NCI-H1930 (cell line): Measurements from ENCODE around the gene FRAS1.
"Not testable (repeated sequence)": the region's sequence is repeated elsewhere in the genome, so short reads cannot be mapped to it uniquely, and the experiment has no call there.

Experiments used
- DNase-seq, 2 experiments: peaks; one replicate each; lab custom pipeline; 2025; lab: John Stamatoyannopoulos, UW

The FRAS1 gene

DNA sequence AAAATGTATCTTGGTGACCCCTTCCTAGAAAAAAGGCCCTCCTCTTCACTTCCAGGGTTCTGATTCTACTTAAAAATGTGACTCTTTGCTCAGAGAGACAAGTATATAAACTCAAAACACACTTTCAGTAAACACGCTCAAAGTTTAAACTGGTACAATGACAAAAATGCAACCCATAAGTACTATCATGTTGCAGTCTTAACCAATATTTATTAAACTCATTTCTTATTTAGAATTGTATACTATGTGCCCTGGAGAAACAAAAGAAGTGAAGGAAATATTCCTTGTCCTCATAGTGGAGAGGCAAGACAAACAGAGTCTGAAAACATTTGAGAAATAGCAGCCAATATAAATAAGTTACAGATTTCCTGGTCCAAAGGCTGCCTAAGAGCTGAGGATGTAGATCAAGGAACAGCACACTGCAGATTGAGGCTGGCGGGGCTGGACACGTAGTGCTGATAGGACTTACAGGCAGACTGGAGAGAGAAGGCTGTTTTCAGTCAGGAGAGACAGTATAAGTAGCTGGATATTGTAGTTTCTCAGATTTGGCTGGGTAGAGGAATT lies 455.3 kb downstream of the FRAS1 start:
- DNase-seq: no peak

DNA sequence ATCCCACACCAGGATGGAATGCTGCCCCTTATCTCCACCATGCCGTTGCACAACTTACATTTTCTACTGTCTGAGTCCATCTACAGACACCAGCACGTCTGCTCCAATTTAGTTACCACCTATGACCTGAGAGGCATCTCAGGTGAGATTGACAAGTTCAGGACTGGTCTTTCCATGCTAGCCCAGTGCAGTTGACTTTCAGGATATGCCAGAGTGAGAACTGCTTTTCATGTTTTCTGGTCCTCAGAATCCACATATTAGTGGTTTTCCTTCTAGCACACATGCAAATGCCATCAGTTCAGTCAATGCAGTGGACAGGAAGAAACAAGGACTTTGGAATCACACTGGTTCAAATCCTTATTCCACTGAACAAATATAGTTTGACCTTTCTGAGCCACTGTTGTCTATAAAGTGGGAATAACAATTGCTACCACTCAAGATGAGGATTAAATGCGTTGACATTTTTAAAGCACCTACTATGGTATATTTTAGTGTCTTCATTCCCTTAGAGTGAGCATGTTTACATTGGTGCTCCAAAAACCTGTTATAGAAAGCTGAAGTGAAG lies 456.4 kb downstream of the FRAS1 start:
- no peak for DNase-seq

DNA sequence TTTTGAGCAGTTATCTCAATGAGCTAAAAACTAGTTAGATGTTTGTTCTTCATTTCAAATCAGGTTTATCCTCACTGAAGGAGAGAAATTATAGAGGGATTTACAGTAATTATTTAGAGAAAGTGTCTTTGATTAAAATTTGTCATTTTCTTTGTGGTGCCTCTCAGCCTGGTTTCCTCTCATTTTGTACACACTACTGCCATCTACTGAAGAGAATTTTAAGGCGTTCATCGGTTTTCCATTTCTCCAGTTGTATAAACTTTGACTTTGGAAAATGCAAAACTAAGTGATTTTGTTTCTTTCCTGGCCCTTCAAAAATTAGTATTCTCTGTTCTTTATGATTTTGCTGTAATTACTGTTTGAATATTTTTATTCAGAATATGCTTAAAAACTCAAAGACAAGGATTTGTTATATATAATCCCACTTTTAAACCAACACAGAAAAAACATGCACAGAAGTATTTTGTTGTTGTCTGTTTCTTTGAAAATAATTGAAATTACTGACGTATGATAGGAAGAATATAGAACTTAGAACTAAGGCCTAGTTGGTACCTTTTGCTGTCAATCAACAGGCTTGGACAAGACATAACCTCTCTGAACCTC lies 460.0 kb downstream of the FRAS1 start:
- no peak for DNase-seq

DNA sequence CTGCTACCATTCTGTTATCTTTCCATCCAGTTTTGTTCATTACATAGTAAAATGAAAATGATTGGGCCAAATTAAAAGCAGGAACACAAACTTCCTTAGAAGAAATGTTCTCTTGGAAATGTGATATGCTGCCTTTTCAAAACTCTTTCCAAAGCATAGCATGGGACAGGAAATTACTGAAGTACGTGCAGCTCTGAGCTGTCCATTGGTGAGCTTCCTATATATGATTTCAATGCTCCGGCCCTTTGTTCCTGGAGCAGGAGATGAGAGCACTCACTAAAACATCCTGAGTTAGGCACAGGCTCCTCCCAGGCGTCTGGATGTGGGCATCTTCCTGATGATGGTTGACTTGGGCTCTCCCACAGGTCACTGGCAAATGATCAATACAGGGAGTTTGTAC lies 461.4 kb downstream of the FRAS1 start:
- DNase-seq: no peak

DNA sequence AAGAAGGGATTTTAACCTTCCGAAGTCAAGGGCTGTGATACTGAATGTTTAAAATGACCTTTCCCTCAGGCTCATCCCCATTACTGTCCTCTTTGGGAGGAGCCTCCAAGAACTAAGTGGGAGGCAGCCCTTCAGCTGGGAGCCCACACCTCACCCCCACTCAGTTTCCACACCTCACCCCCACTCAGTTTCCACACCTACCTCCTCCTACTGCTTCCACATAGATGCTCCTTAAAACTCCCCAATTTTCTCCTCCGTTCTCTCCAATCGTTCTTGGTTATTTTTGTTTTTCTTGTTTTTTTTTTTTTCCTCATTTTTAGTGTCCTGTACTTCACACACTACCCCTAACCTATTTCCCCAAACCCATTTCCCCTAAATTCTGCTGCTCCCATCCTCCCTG lies 462.8 kb downstream of the FRAS1 start:
- no peak for DNase-seq

DNA sequence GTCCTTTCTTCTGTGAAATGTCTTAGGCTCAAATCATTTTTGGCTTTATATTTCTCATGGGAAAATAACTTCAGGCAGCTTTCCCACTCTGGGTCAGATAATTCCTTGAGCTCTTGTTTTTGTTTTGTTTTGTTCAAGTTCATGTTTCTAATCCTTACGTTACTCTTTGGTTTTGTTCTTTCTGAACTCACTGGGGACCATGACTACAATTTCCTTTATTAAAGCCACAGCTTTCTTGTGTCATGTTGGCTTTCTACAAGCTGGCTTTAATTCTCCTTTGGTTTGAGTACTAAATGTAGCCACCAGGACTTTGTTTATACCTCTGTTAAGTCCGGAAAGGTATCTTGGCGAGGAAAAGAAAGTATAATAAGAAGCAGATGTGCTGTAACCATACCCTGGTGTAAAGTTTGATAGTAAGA lies 463.7 kb downstream of the FRAS1 start:
- no peak for DNase-seq

DNA sequence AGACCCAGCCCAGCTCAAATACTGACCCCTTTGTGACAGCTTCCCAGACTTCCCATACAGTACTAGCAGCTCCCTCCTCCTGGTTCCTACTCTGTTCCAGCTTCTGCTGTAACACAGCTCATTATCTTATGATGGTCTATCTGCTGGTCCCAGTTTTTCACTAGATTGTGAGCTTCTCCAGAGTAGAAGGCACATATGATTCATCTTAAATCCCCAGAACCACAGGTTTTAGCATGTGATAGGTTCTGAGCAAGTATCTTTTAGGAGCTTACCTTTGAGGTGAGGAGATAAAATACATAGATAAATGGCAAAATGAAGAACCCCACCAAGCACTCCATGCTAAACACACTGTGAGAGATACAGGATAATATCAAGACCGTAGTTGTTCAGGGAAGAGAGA lies 466.9 kb downstream of the FRAS1 start:
- no peak for DNase-seq

DNA sequence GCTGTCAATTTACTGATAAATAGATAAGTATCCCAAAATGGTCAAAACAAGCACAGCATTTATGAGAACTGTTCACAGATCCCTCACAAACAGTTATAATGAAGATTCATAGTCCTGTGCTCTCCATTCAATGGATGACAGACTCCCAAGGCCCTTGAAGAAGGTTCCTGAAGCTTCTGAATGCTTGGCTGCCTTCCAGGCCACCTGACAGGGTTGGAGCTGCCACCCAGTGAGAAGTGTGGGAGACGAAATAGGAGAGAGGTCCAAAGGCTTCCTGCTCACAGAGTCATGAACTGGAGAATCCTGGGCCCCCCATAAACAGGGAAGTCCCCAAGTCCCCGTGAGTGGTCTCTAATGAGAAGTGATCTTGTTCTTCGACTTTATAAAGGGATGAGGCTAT lies 468.4 kb downstream of the FRAS1 start:
- DNase-seq: no peak

DNA sequence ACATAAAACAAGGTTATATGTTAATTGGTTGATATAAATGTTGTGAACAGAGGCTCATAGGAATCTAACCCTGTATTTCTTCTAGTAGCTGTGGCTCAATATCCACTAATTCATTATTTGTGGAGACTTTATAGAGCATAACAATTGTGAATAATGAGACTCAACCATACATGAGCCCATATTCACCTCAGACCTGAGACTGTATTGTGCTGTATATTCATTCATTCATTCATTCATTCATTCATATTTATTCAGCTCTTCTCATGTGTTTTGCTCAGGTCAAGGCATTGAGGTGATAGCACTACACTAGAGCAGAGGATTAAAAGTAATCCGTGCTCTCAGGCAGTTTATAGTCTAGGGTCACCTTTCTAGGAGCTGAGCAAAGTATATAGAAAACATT lies 470.0 kb downstream of the FRAS1 start:
- no peak for DNase-seq

DNA sequence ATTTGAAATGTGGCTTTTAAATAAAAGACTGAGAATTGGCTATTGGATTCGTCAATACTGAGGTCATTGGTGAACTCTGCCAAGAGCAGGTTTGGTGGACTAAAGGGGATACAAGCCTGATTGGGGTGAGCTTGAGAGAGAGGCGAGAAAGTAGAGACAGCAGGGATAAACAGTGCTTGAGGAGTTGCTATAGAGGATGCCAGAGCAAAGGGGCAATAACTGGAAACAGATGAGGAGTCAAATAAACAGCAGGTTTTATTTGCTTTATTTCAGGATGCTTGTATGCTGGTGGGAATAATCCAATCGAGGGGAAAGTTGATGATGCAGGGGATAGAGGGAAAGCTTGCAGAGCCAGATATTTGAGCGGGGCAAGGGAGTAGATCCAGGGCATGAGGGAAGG lies 470.4 kb downstream of the FRAS1 start:
- no peak for DNase-seq

DNA sequence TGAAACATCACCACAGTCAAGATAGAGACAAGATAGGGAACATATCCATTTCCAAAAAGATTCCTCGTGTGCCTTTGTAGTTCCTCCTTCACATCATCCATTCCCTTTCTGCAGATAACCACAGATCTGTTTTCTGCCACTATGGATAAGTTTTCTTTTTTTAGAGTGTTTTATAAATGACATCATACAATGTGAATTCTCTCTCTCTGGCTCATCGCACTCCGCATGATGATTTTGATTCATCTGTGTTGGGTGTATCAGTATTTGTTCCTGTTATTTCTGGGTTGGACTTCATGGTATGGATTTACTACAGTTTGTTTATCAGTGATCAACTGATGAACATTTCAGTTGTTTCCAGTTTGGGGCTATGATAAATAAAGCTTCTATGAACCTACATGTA lies 471.2 kb downstream of the FRAS1 start:
- DNase-seq: no peak

DNA sequence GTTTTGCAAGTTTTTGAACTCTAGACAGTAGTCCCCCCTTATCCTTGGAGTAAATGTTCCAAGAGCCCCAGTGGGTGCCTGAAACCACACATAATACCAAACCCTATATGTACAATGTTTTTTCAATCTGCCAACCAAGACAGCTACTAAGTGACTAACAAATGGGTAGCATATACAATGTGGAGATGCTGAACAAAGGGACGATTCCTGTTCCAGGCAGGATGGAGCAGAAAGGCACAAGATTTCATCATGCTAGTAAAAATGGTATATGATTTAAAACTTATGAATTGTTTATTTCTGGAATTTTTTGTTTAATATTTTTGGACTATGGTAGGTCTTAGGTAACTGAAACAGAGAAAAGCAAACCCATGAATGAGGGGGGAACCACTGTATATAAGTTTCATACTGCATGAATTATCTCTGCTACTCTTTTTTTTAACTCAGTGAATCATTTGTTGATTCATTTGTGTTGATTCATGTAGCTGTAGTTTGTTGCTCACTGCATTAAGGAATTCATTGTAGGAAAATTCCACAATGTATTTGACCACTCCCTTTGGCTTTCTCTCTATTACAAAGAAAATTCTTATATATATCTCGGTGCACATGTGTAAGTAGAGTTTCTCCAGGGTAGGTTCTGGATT lies 472.6 kb downstream of the FRAS1 start:
- no peak for DNase-seq

DNA sequence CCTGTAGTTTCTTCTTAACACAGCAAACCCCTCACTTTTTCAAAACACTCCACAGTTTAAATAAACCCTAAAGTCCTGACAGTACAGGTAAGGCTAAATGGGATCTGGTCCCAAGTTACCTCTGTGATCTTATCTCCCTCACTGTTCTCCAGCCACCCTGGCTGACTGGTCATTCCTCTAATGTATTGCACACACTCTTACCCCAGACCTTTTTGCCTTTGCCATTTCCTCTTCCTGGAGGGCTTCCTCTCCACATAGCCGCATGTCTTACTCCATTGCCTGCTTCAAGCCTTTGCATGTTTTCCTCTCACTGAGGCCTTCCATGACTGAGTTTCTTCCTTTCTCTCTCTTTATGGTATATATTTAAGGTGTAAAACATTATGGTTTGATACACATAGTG lies 474.9 kb downstream of the FRAS1 start:
- no peak for DNase-seq

DNA sequence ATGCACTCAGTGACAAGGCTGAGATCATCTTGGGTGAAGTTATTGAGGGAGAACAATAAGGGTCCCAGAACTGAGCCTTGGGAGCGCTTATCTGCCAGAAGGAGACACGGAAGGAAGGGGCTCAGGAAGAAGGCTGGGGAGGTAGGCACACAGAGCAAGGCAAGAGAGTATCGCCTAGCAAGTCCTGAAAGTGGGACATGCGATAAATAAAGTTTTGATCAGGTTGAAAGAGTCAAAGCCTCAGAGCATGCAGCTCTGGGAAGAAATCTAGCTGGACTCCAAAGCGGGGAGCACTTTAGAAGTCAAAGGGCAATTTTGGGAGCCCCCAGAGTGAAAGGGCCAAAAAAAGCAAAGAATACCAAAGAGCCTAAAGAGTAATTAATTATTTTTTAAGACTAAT lies 476.7 kb downstream of the FRAS1 start:
- DNase-seq: no peak

DNA sequence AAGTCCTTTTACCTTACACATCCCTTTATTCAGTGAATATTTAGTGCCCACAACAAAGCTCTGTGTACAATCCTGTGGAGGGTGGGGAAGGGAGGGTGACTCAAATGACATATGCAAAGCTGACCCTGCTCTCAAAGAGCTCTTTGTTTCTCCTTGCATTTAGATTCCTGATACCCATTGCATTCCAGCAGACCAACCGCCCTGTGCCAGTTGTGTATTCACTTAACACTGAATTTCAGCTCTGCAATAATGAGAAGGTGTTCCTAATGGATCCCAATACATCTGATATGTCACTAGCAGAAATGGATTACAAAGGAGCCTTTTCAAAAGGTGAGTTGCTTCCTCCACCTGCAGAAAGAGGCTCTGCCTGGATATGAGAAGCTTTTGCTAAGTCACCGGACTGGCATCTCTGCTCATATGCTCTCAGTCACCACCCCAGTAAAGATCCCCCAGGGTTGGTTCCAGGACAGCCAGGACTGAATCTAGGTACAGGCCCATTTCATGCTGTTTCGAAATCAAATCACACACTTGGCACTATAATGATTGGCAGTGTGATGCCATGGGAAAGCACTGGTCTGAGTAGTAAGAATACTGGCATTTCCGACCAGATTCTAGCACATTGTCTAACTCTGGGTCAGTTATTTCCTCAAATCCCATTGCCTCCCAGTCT lies 477.3 kb downstream of the FRAS1 start:
- no peak for DNase-seq

DNA sequence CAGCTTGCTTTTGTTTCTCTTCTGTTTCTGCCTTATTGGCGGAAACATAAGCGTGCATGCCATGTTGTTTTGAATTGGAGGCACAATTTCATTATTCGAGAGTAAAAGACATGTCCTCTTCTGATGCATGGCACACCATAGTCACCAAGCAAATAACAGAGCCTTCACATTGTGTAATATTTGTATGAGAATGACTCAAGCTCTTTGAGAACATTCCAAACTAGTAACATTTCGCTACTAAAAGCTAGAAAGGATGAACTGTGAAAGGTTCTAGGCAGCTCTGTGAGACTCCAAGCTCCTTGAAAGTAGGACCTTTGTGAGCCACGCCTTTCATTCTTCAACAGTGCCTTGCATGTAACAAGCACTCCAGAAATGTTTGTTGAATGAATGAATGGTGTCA lies 485.2 kb downstream of the FRAS1 start:
- DNase-seq: no peak

DNA sequence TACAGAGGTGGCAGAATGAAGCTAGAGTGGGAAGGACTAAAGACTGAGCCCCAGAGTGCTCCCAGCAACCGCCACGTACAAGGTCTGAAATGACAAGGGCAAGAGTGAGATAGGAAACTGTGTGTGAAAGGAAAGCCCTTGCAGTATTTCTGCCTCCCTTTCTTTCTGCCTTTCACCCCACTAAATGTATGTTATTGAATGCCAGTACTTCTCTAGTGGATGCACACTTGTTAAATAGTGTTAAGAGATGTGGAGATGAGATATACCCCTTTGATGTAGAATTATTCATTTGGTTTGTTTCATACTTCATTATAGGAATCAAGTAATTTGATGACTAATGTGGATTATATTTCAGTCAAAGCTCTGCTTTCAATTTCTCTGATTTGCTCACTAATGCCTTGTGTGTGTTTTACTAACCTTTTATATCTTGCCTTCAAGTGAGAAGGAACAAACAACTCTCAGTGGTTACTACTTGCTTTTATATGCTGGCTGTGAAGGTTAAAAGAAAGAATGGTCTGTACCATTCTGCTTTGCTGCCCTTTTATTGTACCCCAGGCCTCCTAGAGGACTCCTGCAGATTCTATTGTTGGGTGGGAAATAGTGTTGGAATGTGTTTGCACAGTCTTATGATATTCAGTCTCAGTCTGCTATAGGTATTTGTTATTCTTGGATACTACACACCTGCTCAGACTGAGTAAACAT lies 486.5 kb downstream of the FRAS1 start:
- no peak for DNase-seq

DNA sequence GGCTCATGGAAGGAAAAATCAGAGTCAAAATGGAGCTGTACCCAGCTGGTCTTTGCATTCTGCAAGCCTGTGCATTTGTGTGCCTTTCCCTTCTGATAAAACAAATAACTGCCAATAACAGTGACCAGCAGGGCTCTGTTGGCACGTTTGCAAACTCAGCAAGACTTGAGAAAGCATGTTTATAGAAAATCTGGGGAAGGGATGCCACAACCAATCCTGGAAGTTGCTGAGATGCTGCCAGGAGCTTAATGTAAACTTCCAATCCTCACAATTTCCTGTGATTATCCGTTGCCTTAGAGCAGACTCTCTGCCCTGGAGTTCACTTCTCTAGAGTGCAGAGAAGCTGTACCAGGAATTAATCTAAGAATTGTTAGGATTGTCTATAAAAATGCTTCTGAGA lies 487.6 kb downstream of the FRAS1 start:
- DNase-seq: no peak

DNA sequence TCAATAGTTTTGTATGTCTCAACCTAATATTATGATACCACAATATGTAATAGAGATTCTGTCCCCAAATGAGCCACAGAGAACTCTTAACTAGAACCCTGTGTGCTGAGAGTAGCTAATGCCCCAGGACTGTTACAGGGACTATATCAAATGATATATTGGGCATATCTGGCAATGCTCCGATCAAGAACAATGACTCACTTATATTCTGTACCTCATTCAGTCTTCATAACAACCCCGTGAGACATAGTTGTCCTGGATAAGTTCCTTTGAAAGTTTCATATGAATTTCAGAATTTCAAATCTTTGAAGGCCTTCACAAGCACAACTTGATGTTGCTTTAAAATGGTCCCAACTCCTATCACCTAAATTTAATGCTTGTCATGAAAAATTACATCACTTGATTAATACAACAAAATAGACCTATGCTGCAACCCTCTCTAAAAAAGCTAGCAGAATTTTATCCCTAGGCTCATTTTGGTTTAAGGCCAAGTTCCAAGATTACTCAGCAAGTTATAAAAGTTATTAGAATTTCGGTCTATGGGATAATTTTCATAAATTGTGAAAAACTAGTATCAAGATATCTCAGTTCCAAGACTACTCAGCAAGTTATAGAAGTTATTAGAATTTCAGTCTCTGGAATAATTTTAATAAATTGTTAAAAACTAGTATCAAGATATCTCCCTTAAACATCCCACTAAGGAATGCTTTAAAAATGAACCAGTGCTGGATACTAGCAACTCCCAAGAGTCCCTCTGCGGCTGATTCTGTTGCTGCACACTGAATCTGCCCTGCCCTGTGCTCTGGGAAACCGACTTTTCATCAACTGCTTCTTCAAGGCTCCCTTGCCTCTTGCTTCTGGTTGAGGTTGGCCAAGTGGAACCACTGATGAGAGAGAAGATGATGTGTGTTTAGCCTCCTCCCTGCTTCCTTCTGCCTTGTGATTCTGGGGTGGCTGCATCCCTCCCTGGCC lies 488.4 kb downstream of the FRAS1 start:
- no peak for DNase-seq

DNA sequence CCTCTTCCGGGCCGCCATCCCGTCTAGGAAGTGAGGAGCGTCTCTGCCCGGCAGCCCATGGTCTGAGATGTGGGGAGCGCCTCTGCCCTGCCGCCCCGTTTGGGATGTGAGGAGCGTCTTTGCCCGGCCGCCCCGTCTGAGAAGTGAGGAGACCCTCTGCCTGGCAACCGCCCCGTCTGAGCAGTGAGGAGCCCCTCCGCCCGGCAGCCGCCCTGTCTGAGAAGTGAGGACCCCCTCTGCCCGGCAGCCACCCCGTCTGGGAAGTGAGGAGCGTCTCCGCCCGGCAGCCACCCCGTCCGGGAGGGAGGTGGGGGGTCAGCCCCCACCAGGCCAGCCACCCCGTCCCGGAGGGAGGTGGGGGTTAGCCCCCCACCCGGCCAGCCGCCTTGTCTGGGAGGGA lies 490.8 kb downstream of the FRAS1 start:
- not testable (repeated sequence) for DNase-seq

DNA sequence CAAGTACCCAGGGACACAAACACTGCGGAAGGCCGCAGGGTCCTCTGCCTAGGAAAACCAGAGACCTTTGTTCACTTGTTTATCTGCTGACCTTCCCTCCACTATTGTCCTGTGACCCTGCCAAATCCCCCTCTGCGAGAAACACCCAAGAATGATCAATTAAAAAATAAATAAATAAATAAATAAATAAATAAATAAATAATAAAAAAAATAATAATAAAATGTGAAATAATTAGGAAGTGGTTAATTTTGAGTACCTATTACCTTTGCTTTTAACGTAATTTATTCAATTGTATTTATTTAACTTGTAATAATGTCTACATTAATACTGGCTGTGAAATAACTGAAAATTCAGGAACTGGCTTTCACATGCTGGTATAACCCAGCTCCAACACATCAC lies 491.8 kb downstream of the FRAS1 start:
- not testable (repeated sequence) for DNase-seq
